Purkinje cell (primary cell): ENCODE data around the gene OR10A2. TPM values are rescaled to one million over a fixed set of nuclear protein-coding genes. Genes with fewer than 3 reads are reported as not detected.

ENCODE experiments used
- polyA plus RNA-seq: library from polyadenylated mRNA; unstranded; fragments of >200 nt; fragmentation: Nextera tagmentation; gene quantifications from 2 replicates; pipeline ENCODE4 v1.2.1, GENCODE V29; 2014

Gene OR10A2
- polyA plus RNA-seq: 0.19 and 0.46 TPM in 2 replicates

GRCh38 chr11:6862961-6863360 is at the start of gene OR10A2:
Gene OR10A2, plus strand, starts transcription at chr11:6863057. Its CDS starts 6,698 bp downstream, at chr11:6869755.

GRCh38 chr11:6845383-6845782 is 17.5 kb upstream of the OR10A2 start, which contains the start of gene OR10A5:
Gene OR10A5, plus strand, starts transcription at chr11:6845683. Its CDS starts 0 bp downstream, at chr11:6845683.

GRCh38 chr11:6876325-6876724 is 13.5 kb downstream of the OR10A2 start, which contains the start of gene OR10A4:
Gene OR10A4, plus strand, starts transcription at chr11:6876625. Its CDS starts 23 bp downstream, at chr11:6876648.

GRCh38 chr11:6892400-6892799 is 29.5 kb downstream of the OR10A2 start, which contains the start of gene OR2D2:
Gene OR2D2, minus strand, starts transcription at chr11:6892500. Its CDS starts 0 bp downstream, at chr11:6892500.

GRCh38 chr11:6920702-6921101 is 57.8 kb downstream of the OR10A2 start, which contains the start of gene OR2D3:
Gene OR2D3, plus strand, starts transcription at chr11:6921002. Its CDS starts 0 bp downstream, at chr11:6921002.

Other genes starting within 250 kb of the OR10A2 start
- gene TPP1, start 243.6 kb upstream of the OR10A2 start, polyA plus RNA-seq: 32.0 and 39.2 TPM in 2 replicates
- 0.12 and 0.34 TPM in 2 replicates for gene DCHS1, start 207.2 kb upstream of the OR10A2 start, polyA plus RNA-seq
- 42.3 and 43.2 TPM in 2 replicates for gene MRPL17, start 179.7 kb upstream of the OR10A2 start, polyA plus RNA-seq
- gene OR2AG2, start 91.1 kb upstream of the OR10A2 start, polyA plus RNA-seq: 0.07 and 3.3 TPM in 2 replicates
- 0.15 and 0.17 TPM in 2 replicates for gene OR2AG1, start 80.0 kb upstream of the OR10A2 start, polyA plus RNA-seq
- gene OR6A2, start 63.4 kb upstream of the OR10A2 start, polyA plus RNA-seq: not detected in 2 replicates
- gene OR10A5, start 17.4 kb upstream of the OR10A2 start, polyA plus RNA-seq: not detected in 2 replicates
- gene OR10A4, start 13.6 kb downstream of the OR10A2 start, polyA plus RNA-seq: not detected in 2 replicates
- not detected in 2 replicates for gene OR2D2, start 29.4 kb downstream of the OR10A2 start, polyA plus RNA-seq
- 0.93 TPM in 1 of 2 replicates, not detected in the other for gene OR2D3, start 57.9 kb downstream of the OR10A2 start, polyA plus RNA-seq
- 6.3 and 9.3 TPM in 2 replicates for gene ZNF215, start 63.4 kb downstream of the OR10A2 start, polyA plus RNA-seq
- gene ZNF214, start 157.3 kb downstream of the OR10A2 start, polyA plus RNA-seq: 4.1 and 5.0 TPM in 2 replicates
- gene NLRP14, start 157.4 kb downstream of the OR10A2 start, polyA plus RNA-seq: 0.07 TPM in 1 of 2 replicates, not detected in the other
- not detected in 2 replicates for gene RBMXL2, start 225.9 kb downstream of the OR10A2 start, polyA plus RNA-seq